ENCODE data around the gene SLC25A21.
"Not testable (repeated sequence)": the region's sequence is repeated elsewhere in the genome, so short reads cannot be mapped to it uniquely, and the experiment has no call there.

SLC25A21 gene

GRCh38 chr14:36843410-36843809 lies 329.0 kb downstream of the SLC25A21 start:
- no peak for DNase-seq
- in situ Hi-C loops (cut with HindIII; ENCODE audit: low pct_ligation_motif_present, low pct_unique_long_range_greater_than_20kb, low sequenced_read_pairs) = no loop called here

GRCh38 chr14:36835128-36835527 lies 337.3 kb downstream of the SLC25A21 start:
- in situ Hi-C loops (cut with HindIII; ENCODE audit: low pct_ligation_motif_present, low pct_unique_long_range_greater_than_20kb, low sequenced_read_pairs) = no loop called here
- DNase-seq = no peak

- no peak for DNase-seq
- in situ Hi-C loops (cut with HindIII; ENCODE audit: low pct_ligation_motif_present, low pct_unique_long_range_greater_than_20kb, low sequenced_read_pairs) = no loop called here
These were observed 338.1 kb downstream of the SLC25A21 start for GRCh38 chr14:36834293-36834692.

- DNase-seq = no peak
- in situ Hi-C loops (cut with HindIII; ENCODE audit: low pct_ligation_motif_present, low pct_unique_long_range_greater_than_20kb, low sequenced_read_pairs) = no loop called here
These were observed 342.9 kb downstream of the SLC25A21 start for GRCh38 chr14:36829547-36829946.

GRCh38 chr14:36827861-36828260 lies 344.5 kb downstream of the SLC25A21 start:
- in situ Hi-C loops (cut with HindIII; ENCODE audit: low pct_ligation_motif_present, low pct_unique_long_range_greater_than_20kb, low sequenced_read_pairs) = no loop called here
- DNase-seq = no peak

GRCh38 chr14:36826614-36827013 lies 345.8 kb downstream of the SLC25A21 start:
- DNase-seq = no peak
- in situ Hi-C loops (cut with HindIII; ENCODE audit: low pct_ligation_motif_present, low pct_unique_long_range_greater_than_20kb, low sequenced_read_pairs) = no loop called here

GRCh38 chr14:36824854-36825253 lies 347.6 kb downstream of the SLC25A21 start:
- in situ Hi-C loops (cut with HindIII; ENCODE audit: low pct_ligation_motif_present, low pct_unique_long_range_greater_than_20kb, low sequenced_read_pairs) = no loop called here
- DNase-seq = no peak

- in situ Hi-C loops (cut with HindIII; ENCODE audit: low pct_ligation_motif_present, low pct_unique_long_range_greater_than_20kb, low sequenced_read_pairs) = no loop called here
- no peak for DNase-seq
These were observed 348.8 kb downstream of the SLC25A21 start for GRCh38 chr14:36823651-36824050.

- in situ Hi-C loops (cut with HindIII; ENCODE audit: low pct_ligation_motif_present, low pct_unique_long_range_greater_than_20kb, low sequenced_read_pairs) = no loop called here
- no peak for DNase-seq
These were observed 349.7 kb downstream of the SLC25A21 start for GRCh38 chr14:36822685-36823084.

GRCh38 chr14:36820901-36821300 lies 351.5 kb downstream of the SLC25A21 start:
- in situ Hi-C loops (cut with HindIII; ENCODE audit: low pct_ligation_motif_present, low pct_unique_long_range_greater_than_20kb, low sequenced_read_pairs) = no loop called here

GRCh38 chr14:36820111-36820709 lies 352.2 kb downstream of the SLC25A21 start:
- in situ Hi-C loops (cut with HindIII; ENCODE audit: low pct_ligation_motif_present, low pct_unique_long_range_greater_than_20kb, low sequenced_read_pairs) = no loop called here

More at GRCh38 chr14:36820901-36821300, 351.5 kb downstream of the SLC25A21 start:
- DNase-seq = no peak

GRCh38 chr14:36818794-36819384 lies 353.5 kb downstream of the SLC25A21 start:
- in situ Hi-C loops (cut with HindIII; ENCODE audit: low pct_ligation_motif_present, low pct_unique_long_range_greater_than_20kb, low sequenced_read_pairs) = no loop called here
- no peak for DNase-seq

More at GRCh38 chr14:36820111-36820709, 352.2 kb downstream of the SLC25A21 start:
- DNase-seq = no peak

- in situ Hi-C loops (cut with HindIII; ENCODE audit: low pct_ligation_motif_present, low pct_unique_long_range_greater_than_20kb, low sequenced_read_pairs) = no loop called here
- no peak for DNase-seq
These were observed 354.2 kb downstream of the SLC25A21 start for GRCh38 chr14:36818246-36818645.

- in situ Hi-C loops (cut with HindIII; ENCODE audit: low pct_ligation_motif_present, low pct_unique_long_range_greater_than_20kb, low sequenced_read_pairs) = no loop called here
- DNase-seq = no peak
These were observed 355.1 kb downstream of the SLC25A21 start for GRCh38 chr14:36817071-36817930.

- in situ Hi-C loops (cut with HindIII; ENCODE audit: low pct_ligation_motif_present, low pct_unique_long_range_greater_than_20kb, low sequenced_read_pairs) = no loop called here
- DNase-seq = no peak
These were observed 355.9 kb downstream of the SLC25A21 start for GRCh38 chr14:36816481-36816880.

- DNase-seq; in situ Hi-C loops (cut with HindIII; ENCODE audit: low pct_ligation_motif_present, low pct_unique_long_range_greater_than_20kb, low sequenced_read_pairs): not testable (repeated sequence)
These were observed 357.6 kb downstream of the SLC25A21 start for GRCh38 chr14:36814783-36815182.

GRCh38 chr14:36810209-36810608 lies 362.2 kb downstream of the SLC25A21 start:
- no peak for DNase-seq
- in situ Hi-C loops (cut with HindIII; ENCODE audit: low pct_ligation_motif_present, low pct_unique_long_range_greater_than_20kb, low sequenced_read_pairs) = no loop called here

- DNase-seq = no peak
- in situ Hi-C loops (cut with HindIII; ENCODE audit: low pct_ligation_motif_present, low pct_unique_long_range_greater_than_20kb, low sequenced_read_pairs) = no loop called here
These were observed 364.7 kb downstream of the SLC25A21 start for GRCh38 chr14:36807727-36808126.

GRCh38 chr14:36805131-36805559 lies 367.3 kb downstream of the SLC25A21 start:
- in situ Hi-C loops (cut with HindIII; ENCODE audit: low pct_ligation_motif_present, low pct_unique_long_range_greater_than_20kb, low sequenced_read_pairs) = no loop called here
- no peak for DNase-seq

Data from ACHN (cell line).